Adrenal gland (tissue), 12 donors: Measurements from ENCODE around the gene PAK5. TPM values are rescaled to one million over a fixed set of nuclear protein-coding genes. Genes with fewer than 3 reads are reported as not detected.

Experiments used
- DNase-seq, 7 donors: peaks; one replicate each; pipeline ENCODE4 v3.0.0-alpha.2; 2019 to 2020
- H3K27ac ChIP-seq, 5 donors: fragments of 200-600 bp; sonication (generic) in 4 of 5; 1 replicate in 3 of 5; 2 replicates in 2 of 5; pipeline versions ENCODE4 v1.5.1 to v1.8.0; 2016 to 2020; ENCODE audit warnings: mild to moderate bottlenecking in 1 of 5
- H3K27me3 ChIP-seq: fragments of 200-600 bp; 2 replicates; pipeline ENCODE4 v1.8.0; 2021
- H3K36me3 ChIP-seq, 2 donors: fragments of 200-600 bp; replicated peaks in 1 of 2; 1 replicate in 1 of 2; 2 replicates in 1 of 2; pipeline versions ENCODE4 v1.5.1 to v1.8.0; 2018 to 2022
- H3K4me1 ChIP-seq, 2 donors: fragments of 200-600 bp; replicated peaks in 1 of 2; 1 replicate in 1 of 2; 2 replicates in 1 of 2; pipeline versions ENCODE4 v1.5.1 to v1.8.0; 2018 to 2021
- H3K4me3 ChIP-seq, 4 donors: fragments of 200-600 bp; sonication (generic) in 3 of 4; one replicate each; pipeline ENCODE4 v1.5.1; 2016 to 2018
- H3K9me3 ChIP-seq, 3 donors: fragments of 200-600 bp; sonication (generic) in 1 of 3; replicated peaks in 1 of 3; 1 replicate in 2 of 3; 2 replicates in 1 of 3; pipeline versions ENCODE4 v1.5.1 to v1.8.0; 2016 to 2021
- CTCF ChIP-seq, 6 experiments: fragments of 450-650 bp in 4 of 6; fragments of 200-600 bp in 2 of 6; sonication (generic) in 1 of 6; IDR thresholded peaks; 1 replicate in 5 of 6; 2 replicates in 1 of 6; pipeline versions ENCODE4 v1.5.1 to v1.8.0; 2016 to 2021; ENCODE audit warnings: antibody characterized with exemption in 6 of 6, mild to moderate bottlenecking in 2 of 6, moderate library complexity in 1 of 6
- POLR2A ChIP-seq, 2 donors: fragments of 450-650 bp; IDR thresholded peaks; one replicate each; pipeline ENCODE4 v1.6.1; 2017; ENCODE audit warnings: antibody characterized with exemption in 2 of 2, mild to moderate bottlenecking in 2 of 2, moderate library complexity in 1 of 2
- WGBS, 4 donors: extraction: QIAGEN DNeasy Blood & Tissue Kit in 2 of 4; methylation state at CpG; one replicate each; pipeline versions ENCODE4 v1.1.5 to v1.1.7; 2013 to 2017; 5-methylcytosine and 5-hydroxymethylcytosine counted together
- intact Hi-C, 2 donors: fragments of 100-400 bp; cut with DNase I; formaldehyde crosslinking; loops; one replicate each; pipeline versions ENCODE4 v1.14.1 to v1.15.0; 2022 to 2023
- polyA plus RNA-seq, 3 donors: library from polyadenylated mRNA; stranded (reverse); fragments of 200-250 nt in 2 of 3; fragments of 350-450 nt in 1 of 3; fragmentation: Illumina TruSeq in 1 of 3; extraction: RNeasy Lipid Tissue Mini Kit (QIAGEN cat#74804) in 1 of 3; gene quantifications; one replicate each; pipeline ENCODE4 v1.2.3, GENCODE V29; 2013 to 2014
- total RNA-seq, 9 donors: library from RNA; depleted of rRNA in 4 of 9; stranded (reverse); fragments of >200 nt in 4 of 9; fragments of 120-200 nt in 1 of 9; fragmentation: NEBNext Ultra II Directional in 1 of 9; extraction: Animal tissue kit (Norgen Biotek cat#: 25700) in 1 of 9; gene quantifications; one replicate each; pipeline versions ENCODE4 v1.1.0 to v1.2.4, GENCODE V29; 2013 to 2023
- donor health status: healthy with polysubstance abuse.
- donor health status: Bipolar disorder and iron deficiency.
- donor health status: DM: yes; HTN: yes; CAD: no.
- donor health status: DM: no; HTN: no; CAD: no.
- donor health status: DM: no; HTN: no; CAD: no.
- donor health status: DM: yes; HTN: yes; CAD: no.

The PAK5 gene
- total and polyA plus RNA-seq, 12 donors: 1.2 to 17.0 (median 4.0) TPM

- H3K4me1 ChIP-seq: no peaks in the 10 kb centered on the region
- 76 to 80% (median 78%) methylated on average over 3 of the region's 3 CpGs for WGBS, 4 donors
- no peaks in the 10 kb centered on the region for H3K9me3 ChIP-seq
- no peaks in the 10 kb centered on the region for H3K27me3 ChIP-seq
- intact Hi-C loops: no loop called here
- H3K4me3 ChIP-seq: no peak overlapping the region
- no peaks in the 10 kb centered on the region for H3K36me3 ChIP-seq
- H3K27ac ChIP-seq: no peak overlapping the region
- no peak for TF ChIP-seq CTCF (IDR thresholded peaks at IDR 0.05)
- TF ChIP-seq POLR2A (IDR thresholded peaks at IDR 0.05): no peak
- no peak for DNase-seq
Measured at GRCh38 chr20:9710685-9711084, 128.2 kb downstream of the PAK5 start.

- Histone ChIP-seq H3K4me1 (no peaks in the 10 kb centered on the region), H3K27me3 (no peaks in the 10 kb centered on the region), H3K27ac (no peak overlapping the region), H3K9me3 (no peaks in the 10 kb centered on the region), H3K4me3 (no peak overlapping the region), H3K36me3 (no peaks in the 10 kb centered on the region)
- no peak for TF ChIP-seq CTCF (IDR thresholded peaks at IDR 0.05)
- TF ChIP-seq POLR2A (IDR thresholded peaks at IDR 0.05): no peak
- DNase-seq: no peak
- 77 to 83% (median 80%) methylated on average over 4 of the region's 4 CpGs for WGBS, 4 donors
- intact Hi-C loops: no loop called here
Measured at GRCh38 chr20:9705722-9706476, 133.0 kb downstream of the PAK5 start.

GRCh38 chr20:9699181-9699580 lies 139.7 kb downstream of the PAK5 start:
- H3K9me3 ChIP-seq: no peaks in the 10 kb centered on the region
- H3K27ac ChIP-seq: no peak overlapping the region
- intact Hi-C loops: no loop called here
- no peak overlapping the region for H3K4me3 ChIP-seq
- no peaks in the 10 kb centered on the region for H3K4me1 ChIP-seq
- DNase-seq: no peak
- no peaks in the 10 kb centered on the region for H3K27me3 ChIP-seq
- no peaks in the 10 kb centered on the region for H3K36me3 ChIP-seq
- TF ChIP-seq CTCF (IDR thresholded peaks at IDR 0.05) (no peak), POLR2A (IDR thresholded peaks at IDR 0.05) (no peak)

- no peak overlapping the region for H3K4me3 ChIP-seq
- DNase-seq: no peak
- H3K27me3 ChIP-seq: no peaks in the 10 kb centered on the region
- intact Hi-C loops: no loop called here
- no peaks in the 10 kb centered on the region for H3K36me3 ChIP-seq
- 60 to 73% (median 66%) methylated on average over 5 of the region's 5 CpGs for WGBS, 4 donors
- H3K9me3 ChIP-seq: no peaks in the 10 kb centered on the region
- H3K4me1 ChIP-seq: no peaks in the 10 kb centered on the region
- TF ChIP-seq POLR2A (IDR thresholded peaks at IDR 0.05) (no peak), CTCF (IDR thresholded peaks at IDR 0.05) (no peak)
- no peak overlapping the region for H3K27ac ChIP-seq
Measured at GRCh38 chr20:9689041-9689440, 149.8 kb downstream of the PAK5 start.
